Thyroid gland (tissue), 4 donors: ENCODE data around the gene MACF1.

Experiments used
- POLR2A ChIP-seq, 2 donors: fragments of 450-650 bp; IDR thresholded peaks; one replicate each; pipeline ENCODE4 v1.6.1; 2017; ENCODE audit warnings: antibody characterized with exemption in 2 of 2, mild to moderate bottlenecking in 2 of 2, moderate library complexity in 1 of 2
- TF ChIP-seq, protein P1 (sequence below), 6 experiments: fragments of 200-600 bp in 3 of 6; fragments of 450-650 bp in 3 of 6; sonication (generic) in 3 of 6; IDR thresholded peaks; one replicate each; pipeline ENCODE4 v1.5.1; 2016 to 2019; ENCODE audit warnings: antibody characterized with exemption in 6 of 6, mild to moderate bottlenecking in 2 of 6, inconsistent platforms in 1 of 6, moderate library complexity in 1 of 6

- TF ChIP-seq, protein P1, sequence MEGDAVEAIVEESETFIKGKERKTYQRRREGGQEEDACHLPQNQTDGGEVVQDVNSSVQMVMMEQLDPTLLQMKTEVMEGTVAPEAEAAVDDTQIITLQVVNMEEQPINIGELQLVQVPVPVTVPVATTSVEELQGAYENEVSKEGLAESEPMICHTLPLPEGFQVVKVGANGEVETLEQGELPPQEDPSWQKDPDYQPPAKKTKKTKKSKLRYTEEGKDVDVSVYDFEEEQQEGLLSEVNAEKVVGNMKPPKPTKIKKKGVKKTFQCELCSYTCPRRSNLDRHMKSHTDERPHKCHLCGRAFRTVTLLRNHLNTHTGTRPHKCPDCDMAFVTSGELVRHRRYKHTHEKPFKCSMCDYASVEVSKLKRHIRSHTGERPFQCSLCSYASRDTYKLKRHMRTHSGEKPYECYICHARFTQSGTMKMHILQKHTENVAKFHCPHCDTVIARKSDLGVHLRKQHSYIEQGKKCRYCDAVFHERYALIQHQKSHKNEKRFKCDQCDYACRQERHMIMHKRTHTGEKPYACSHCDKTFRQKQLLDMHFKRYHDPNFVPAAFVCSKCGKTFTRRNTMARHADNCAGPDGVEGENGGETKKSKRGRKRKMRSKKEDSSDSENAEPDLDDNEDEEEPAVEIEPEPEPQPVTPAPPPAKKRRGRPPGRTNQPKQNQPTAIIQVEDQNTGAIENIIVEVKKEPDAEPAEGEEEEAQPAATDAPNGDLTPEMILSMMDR (IDR thresholded peaks at IDR 0.05) = no peak
- no peak for TF ChIP-seq POLR2A (IDR thresholded peaks at IDR 0.05)
Observed at GRCh38 chr1:39283858-39284257, 79.4 kb downstream of the MACF1 start.
